ENCODE results near the gene NAGLU.

Gene NAGLU

DNA sequence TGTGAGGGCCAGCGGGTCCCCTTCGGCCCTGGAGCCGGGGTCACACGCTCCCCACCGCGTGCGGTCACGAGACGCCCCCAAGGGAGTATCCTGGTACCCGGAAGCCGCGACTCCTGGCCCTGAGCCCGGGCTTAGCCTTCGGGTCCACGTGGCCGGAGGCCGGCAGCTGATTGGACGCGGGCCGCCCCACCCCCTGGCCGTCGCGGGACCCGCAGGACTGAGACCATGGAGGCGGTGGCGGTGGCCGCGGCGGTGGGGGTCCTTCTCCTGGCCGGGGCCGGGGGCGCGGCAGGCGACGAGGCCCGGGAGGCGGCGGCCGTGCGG lies at the start of gene NAGLU:
Gene NAGLU, plus strand, starts transcription at position 194 of the 324 bp plus-strand sequence. Its CDS starts 32 bp downstream, at position 226.
- peak; percentile 86 to 93 for DNase-seq

DNA sequence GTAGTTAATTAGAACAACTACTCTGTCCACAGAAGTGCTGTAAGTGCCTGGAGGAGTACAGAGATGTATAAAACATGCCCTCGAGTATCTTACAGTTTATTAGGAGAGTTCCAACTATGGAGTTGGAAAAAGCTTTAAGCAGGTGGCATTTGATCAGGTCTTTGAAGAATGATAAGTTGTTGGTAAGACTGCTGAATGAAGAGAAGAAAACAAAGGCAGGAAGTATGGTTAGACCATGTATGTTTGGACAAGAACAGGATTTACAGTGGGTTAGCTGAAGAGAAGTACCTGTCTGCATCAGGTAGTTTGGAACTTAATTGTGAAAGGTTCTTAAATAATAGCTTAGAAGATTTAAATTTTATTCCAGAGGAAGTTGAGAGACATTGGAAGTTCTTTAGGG lies 48.0 kb upstream of the NAGLU start:
- DNase-seq = no peak

DNA sequence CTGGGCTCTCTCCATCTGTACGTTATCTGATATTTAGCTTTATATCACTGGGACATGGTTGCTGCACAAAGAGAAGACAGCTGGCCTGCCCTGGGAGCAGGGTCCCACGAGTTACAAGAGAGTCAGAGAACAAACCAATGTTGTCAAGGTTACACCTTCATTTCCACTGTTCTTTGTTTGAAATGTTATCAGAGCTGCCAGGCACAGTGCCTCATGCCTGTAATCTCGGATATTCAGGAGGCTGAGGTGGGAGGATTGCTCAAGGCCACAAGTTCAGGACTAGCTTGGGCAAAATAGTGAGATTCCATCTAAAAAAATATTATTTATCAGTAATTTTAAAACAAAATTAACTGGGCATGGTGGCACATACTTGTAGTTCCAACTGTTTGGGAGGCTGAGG lies 42.7 kb upstream of the NAGLU start:
- no peak for DNase-seq

DNA sequence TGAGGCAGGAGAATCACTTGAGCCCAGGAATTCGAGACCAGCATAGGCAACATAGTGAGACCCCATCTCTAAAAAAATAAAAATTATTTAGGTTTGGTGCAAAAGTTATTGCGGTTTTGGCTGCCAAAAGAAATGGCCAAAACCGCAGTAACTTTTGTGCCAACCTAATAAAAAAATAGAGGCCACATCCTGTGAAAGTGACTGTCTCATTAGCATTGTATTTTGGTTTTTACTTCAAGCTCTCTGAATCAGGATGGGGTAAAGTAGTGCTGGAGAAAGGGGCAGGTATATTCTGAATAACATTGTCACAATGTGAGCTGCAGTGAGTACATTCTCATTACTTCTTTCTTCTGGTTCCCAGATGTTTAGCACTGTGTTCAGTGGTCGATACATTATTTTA lies 41.4 kb upstream of the NAGLU start:
- no peak for DNase-seq

DNA sequence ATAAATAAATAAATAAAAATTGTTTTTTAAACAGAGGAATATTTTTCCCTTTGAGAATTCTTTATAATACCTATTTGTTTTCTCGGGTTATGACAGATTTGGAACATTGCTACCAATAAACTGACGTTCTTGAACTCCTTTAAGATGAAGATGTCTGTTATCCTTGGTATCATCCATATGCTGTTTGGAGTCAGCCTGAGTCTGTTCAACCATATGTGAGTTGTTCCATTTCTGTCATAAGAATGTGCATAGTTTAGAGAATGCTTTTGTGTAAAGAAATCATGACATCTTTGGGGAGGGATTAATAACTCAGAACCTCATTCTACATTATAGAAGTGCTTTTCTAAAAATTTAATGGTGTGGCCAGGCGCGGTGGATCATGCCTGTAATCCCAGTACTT lies 37.2 kb upstream of the NAGLU start:
- DNase-seq = no peak

DNA sequence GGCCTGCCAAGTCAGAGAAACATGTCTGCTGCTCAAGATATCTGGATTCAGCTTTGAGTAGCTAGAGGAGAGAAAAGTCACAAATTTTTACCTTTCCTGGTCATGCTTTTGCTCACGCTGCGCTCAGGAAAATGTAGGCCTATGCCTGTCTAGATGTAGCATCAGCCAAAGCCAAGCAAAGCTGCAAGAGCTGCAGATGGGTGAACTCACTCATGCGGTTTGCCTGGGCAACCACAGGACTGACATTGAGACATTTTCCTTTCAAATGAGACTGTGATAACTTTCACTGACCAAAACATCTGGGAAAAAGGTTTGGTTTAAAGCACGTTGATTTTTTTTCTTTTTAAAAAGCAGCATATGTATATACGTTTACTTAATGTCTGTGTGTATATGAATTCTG lies 34.0 kb upstream of the NAGLU start:
- DNase-seq = no peak

DNA sequence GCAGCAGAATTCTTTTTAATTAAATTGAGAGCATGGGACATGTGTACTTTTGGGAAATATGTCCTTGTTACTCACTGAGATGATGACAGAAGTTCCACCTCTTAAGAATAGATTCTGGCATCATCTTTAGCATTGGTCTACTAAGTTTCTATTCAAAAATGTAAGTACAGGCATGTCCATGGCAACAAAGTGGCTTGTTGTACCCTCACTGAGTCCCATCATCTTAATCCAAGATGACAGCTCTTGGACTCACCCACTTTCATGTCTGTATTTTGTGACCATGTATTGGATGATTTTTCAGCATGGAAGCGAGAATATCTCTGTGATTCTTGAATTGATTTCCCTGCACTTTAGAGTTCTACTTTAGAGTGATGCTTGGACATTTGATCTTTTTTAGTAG lies 33.1 kb upstream of the NAGLU start:
- DNase-seq = no peak

DNA sequence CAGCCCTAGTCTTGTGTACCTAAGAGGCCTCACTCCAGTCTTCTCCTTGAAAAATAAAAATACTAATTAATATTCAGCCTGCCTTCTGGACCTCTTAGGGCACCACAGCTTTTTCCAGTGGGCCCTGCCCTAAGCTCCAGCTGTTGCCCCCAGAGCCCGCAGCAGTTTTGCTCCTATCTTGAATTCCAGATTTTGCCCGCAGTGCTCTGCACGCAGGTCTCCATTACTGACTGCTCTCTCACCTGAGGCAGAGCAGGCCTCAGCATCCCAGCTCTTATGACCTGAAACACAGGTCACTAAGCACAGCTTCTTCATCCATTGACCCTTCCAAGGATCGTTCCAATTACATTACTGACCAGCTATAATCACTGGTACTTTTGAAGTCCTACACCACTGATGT lies 28.4 kb upstream of the NAGLU start:
- DNase-seq = no peak

DNA sequence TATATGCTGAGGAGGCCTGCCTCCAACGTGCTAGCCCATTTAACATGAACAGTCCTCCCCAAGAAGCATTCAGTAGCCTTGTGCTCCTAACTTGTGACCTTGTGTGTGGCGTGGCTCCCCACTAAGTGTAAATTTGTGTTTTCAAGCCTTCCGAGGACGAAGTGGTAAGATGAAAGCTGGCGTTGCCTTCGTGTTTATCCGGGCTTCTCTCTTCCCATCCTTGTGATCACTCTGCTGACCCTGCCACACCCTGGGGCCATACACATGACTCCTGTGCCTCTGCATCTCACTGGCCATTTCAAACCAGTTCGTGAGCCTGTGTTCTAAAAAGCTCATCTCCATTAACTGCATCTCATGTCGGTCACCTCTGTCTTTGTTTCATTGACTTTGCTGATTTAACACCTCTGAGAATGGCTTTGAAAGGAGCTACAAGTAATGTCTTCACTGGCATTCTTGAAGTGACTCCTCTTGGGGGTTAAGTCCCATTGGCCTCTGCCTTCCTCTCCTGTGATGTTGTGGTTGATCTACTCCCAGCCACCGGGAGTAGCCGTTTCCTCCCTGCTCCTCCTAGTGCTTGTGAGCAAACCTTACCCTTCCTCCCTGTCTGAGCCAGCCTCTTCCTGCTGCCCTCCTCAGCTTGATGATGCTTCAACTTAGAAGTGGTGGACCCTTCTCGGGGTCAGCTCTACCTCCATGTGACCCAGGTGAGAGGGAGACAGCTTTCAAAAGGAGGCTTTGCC lies 27.4 kb upstream of the NAGLU start:
- no peak for DNase-seq

DNA sequence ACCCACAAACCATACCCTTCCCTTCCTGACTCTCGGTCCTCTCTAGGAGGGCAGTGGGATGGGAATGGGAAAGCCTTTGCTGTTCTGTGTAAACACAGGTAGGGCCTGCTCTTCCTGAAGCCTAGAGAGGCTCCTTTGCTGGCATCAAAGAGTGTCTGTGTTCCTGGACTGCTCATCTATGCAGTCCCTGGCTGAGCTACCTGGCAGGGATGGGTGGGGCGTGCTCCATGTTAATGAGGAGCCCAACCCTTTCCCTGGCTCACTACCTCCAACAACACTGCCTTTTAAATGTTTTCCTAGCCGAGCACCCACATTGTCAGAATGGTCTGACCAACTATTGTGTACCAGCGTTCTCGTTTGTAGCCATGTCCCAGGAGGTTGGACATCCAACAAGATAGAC lies 26.6 kb upstream of the NAGLU start:
- no peak for DNase-seq

DNA sequence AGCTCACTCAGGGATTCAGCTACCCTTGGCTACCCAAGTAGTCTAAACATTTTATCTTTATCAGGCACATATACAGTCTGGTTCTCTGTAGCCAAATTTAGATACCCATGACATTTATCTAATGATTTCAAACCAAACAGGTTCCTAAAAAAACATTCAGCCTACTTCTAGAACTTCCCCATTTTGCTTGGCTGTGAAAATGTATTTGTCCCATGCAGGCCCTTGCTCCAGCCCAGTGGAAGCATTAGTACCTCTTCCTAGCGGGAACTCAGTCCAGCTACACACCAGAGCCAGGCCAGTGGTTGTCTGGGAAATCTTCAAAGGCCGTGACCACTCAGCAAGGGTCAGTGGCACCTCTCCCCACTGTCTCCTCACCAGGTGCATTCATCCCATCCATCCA lies 26.2 kb upstream of the NAGLU start:
- DNase-seq = no peak

DNA sequence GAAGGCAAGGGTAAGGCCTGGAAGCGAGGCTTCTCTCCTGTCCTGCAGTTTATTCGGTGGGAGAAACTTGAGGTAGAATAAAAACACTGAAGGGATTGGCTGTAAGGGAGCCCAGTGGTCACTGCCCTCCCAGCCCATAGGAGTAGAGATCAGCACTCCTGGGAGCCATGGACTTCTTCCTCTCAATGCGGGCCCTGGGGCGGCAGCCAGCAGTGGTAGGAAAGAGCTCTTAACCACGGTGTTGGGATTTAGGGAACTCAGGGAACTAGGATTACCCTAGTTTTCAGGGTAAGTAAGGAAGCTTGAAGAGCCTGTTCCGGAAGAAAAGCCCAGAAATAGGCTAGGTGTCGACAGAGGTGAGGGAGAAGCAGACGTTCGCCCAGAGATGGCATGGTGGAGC lies 23.8 kb upstream of the NAGLU start:
- no peak for DNase-seq

DNA sequence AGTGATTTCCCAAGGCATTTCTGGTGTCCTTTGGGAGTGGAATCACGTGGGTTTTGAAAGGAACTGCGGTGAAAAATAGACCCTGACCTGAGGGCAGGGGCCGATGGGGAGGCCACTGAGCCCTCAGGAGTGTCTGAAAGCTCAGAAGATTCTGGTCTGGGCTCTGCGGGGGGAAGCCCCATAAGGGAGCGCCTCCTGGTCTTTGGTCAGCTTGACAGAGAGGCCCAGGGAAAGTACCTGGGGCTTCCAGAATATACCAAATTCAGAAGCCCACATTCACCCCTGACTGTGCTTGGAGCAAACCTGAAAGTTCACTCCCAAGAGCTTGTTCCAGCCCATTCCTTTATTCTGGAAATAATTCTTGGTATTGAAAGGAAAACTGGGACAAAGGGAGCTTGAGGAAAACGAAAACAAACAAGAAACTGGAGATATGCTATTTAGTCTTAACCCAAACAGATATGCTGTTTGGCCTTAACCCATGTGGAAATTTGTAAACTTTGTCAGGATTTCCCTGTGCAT lies 23.2 kb upstream of the NAGLU start:
- no peak for DNase-seq

DNA sequence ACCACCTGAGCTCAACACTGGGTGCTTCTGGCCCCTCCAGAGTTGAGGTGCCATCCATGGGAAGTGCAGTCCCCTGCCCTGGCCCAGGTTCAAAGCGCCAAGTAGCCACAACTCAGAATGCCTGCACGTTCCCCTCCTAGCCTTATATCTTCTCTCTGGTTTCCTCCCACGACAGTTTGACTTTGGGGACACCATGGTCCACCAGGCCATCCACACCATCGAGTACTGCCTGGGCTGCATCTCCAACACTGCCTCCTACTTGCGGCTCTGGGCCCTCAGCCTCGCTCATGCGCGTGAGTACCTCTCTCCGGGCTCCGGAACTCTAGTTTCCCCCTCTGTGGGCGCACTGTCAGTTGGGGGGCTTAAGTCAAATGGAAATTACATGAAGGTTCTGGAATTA lies 22.4 kb upstream of the NAGLU start:
- DNase-seq = no peak

DNA sequence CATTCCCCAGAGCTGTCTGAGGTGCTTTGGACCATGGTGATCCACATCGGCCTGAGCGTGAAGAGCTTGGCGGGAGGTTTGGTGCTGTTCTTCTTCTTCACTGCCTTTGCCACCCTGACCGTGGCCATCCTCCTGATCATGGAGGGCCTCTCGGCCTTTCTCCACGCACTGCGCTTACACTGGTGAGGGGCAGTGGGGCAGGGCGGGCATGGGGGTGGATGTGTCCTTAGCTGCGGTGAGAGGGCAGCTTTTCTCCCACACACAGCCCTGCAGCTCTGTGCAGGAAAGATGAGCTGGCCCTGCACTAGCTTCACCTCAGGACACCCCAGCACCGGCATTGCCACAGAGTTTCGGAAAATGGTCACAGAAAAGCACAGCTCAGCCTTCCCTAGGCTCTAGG lies 21.8 kb upstream of the NAGLU start:
- DNase-seq = no peak

DNA sequence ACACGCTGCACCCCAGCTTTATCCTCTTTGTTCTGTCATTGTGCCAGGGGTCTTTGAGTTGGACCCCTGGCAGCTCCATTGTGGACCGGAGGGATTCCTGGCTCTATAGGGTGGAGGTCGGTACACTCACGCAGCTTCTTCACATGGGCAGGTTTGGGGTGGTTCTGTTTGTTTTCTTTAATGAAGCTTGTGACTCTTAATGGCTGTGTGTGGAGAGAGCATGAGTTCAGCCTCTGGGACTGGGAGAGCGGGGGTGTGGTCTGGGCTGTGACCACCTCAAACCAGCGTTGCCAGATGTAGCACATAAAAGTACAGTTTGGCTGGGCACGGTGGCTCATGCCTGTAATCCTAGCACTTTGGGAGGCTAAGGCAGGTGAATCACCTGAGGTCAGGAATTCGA lies 21.2 kb upstream of the NAGLU start:
- DNase-seq = no peak

DNA sequence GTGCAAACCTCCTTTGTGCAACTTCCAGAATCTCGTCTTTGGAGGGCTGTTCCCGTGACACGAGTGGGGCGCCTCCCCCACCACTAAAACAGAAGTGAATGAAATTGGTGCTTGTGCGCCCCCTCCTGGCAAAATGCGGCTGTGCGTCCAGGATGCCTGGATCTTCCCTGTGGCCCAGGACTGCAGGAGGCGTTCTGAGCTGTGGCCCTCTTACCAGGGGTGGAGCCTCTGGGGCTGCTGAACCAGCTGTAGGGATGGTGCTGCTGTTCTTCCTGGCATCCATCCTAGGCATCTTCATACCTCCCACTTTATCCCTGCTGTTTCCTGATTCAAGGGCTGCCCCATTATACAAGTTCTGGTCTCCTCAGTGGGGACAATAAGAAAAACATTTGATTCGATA lies 18.5 kb upstream of the NAGLU start:
- DNase-seq = peak; percentile 14 to 58

DNA sequence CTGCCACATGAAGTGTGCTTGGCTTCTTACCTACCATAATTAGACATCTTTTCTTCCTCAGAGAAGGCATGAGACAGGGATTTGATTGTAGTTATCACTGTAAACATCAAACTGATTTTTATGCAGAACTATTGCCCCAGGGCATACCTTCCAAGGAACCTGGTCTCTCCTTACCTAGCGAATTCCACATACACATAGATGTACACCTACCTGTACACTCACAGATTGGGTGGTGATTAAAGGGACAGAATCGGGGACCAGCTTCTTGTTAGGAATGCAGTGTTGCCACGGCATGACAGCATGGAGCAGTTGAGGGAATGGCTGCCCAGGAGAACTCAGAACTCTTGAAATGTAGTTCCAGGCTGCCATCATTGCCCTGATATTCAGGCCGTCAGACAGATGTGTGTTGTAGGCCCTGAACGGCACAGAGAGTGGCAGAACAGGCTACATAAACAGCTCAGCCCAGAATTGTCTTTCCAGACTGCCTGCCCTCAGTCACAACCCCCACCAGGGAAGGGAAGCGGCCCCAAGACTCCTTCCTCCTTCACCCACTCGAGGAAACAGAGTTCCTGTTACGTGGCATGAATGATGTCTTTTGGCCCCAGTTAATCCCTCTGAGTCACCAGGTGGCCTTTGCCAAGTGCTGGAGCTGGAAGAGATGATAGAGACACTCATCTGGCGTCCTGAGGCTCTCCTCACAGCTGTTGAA lies 17.8 kb upstream of the NAGLU start:
- no peak for DNase-seq

DNA sequence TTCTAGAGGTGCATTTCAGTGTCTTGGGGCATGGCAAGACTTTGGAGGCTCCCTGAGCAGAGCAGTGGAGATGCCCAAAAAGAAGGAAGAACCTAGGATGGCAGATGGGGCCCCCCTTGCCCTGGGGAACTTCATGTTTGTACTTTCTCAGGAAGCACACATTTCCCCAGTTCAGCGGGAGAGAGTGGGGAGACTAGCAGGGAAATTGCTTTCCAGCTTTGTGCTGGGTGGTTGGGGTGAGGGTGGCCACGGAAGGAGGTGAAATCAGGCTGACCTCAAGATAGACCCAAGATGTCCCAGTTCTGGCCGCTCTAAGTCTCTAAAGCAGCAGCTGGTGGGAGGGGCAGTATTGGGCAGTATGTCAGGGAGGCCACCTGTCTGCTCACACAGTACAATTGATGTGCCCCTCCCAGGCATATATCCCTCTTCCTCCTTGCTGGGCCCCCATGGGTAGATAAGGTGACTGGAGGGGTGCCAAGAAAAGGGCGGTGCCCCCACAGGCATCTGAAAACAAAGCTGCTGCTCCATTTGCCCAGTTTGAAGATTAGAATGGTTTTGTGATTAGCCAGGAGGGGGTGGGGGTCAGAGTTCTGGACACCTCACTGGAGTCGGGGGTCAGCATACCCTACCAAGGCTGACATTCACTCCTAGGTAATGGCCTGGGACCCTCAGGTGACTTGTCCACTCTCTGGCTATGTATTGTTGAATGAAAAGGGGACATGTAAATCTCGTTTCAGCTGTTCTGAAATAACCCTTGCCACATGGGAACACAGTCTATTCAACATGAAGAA lies 17.1 kb upstream of the NAGLU start:
- no peak for DNase-seq

DNA sequence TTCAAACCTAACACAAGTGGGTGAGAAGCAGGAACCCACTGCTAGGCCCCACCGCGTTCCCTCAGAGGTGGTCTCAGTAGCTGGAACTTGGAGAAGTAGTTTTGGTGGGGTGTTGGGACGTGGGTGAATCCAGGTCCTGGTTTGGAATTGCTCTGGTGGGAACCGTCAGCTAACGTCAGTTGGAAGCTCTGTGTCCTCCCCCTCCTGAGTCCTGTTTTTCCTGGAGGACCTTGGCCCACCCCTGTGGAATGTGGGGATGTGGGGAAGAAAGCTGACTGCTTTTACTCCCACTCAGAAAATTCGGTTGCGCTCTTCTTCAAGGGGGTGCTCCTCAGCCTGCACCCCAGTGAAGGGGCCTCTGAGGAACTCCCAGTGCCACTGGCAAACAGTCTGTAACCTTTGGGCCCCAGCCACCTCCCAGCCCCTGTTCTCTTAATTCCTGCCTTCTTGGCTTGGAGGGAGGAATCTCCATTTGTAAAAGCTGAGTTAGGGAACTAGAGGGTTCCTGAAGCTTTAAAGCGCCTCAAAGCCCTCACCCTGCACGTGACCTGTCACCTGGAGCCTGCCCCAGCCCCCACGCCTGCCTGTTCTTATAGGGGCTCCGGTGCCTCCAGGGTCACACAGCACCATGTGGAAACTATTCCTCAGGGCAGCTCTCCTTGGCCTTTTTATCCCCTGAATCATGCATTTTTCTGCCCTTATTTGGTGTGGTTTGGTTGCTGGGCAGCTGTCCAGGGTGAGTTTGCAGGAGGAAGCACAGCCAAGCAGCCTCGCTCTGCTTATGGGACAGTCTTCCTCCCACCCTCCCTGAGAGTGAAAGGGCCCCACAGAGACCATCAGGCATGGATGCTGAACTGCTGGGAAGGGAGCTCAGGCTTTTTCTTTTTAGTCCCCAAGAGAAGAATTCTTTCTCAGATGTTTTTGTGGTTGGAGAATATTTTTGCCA lies 16.2 kb upstream of the NAGLU start:
- no peak for DNase-seq

DNA sequence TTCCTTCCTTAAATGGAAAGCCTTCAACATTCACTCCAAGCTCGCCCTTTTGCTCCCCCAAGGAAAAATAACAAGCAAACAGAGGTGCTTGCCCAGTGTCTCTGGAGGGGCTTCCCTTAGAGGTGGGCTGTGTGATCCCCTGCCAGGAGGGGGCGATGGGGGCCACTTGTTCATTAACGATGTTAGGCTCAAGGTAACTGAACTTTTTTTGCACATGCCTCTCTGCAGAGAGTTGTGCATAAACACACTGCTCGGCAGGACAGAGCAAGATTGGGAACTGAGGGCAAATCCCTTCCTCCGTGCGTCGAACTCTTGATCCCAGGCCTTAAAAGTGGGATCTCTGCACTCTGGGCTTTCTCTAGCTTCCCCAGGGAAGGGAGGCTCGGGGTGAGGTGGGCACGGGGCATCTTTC lies 15.5 kb upstream of the NAGLU start:
- DNase-seq = no peak

DNA sequence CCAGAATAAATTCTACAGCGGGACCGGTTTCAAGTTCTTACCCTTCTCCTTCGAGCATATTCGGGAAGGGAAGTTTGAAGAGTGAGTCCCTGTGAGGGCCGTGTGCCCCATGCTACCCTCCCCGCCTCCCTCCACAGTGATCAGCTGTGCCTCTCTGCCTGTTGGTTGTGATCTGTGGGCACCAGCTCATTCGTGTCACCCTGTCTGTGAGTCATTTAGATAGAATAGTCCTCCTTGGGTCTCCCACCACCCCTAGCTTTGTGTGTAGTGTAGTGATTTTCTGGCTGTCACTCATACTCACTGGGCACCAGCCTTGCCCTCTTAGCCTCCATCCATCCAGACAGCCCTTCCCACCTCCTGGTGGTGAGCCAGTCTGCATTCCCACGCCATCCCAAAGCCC lies 15.0 kb upstream of the NAGLU start:
- DNase-seq = no peak

All from SHP77 (cell line).